C4-2B (cell line): ENCODE data around the gene BMF.

ENCODE experiments used
- CTCF ChIP-seq: fragments of 450-650 bp; conservative IDR thresholded peaks from 2 replicates; pipeline ENCODE4 v1.5.1; 2017; ENCODE audit warnings: mild to moderate bottlenecking
- ZFX ChIP-seq: fragments of 450-650 bp; IDR thresholded peaks from 2 replicates; pipeline ENCODE4 v1.6.1; 2017

GRCh38 chr15:40040293-40040635 lies 68.4 kb downstream of the BMF start:
- TF ChIP-seq CTCF (no peak), ZFX (no peak)
